ENCODE measurements around the gene EXOG.

EXOG gene

DNA sequence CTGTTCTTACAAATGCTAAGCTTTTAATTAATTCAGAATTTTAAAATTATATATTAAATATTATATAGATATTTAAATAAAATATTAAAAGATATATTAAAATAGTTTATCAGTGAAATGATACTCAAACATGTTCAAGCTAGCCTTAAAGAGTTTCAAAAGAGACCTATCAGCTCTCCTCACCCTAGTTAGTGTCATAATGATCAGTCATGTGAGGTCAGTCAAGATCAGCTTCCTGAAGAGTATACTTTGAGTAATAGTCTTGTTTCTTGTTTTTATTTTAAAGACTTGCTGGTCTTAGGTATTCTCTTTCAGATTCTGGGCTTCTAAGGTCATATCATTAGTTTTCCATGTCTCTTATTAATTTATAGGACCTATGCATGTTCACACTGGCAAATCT is 14.5 kb downstream of the EXOG start:
- DNase-seq (ENCODE audit: low read depth): no peak

DNA sequence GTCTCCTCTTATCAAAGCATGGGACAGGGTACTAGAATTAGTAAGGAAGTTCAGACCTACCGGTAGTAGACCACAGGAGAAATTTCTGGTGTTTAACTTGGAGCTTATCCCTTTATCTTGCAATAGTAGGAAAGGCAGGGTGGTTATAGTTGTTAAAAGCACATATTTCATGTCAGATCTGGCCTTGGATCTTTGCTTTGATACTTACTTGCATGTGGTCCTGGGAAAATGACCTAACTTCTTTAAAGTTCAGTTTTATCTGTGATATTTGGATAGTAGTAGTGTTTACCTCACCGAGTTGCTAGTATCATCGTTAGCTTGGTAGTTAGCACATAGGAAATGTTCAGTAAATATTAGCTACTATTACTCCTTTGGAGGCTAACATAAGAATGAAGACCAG is 15.4 kb downstream of the EXOG start:
- no peak for DNase-seq (ENCODE audit: low read depth)

DNA sequence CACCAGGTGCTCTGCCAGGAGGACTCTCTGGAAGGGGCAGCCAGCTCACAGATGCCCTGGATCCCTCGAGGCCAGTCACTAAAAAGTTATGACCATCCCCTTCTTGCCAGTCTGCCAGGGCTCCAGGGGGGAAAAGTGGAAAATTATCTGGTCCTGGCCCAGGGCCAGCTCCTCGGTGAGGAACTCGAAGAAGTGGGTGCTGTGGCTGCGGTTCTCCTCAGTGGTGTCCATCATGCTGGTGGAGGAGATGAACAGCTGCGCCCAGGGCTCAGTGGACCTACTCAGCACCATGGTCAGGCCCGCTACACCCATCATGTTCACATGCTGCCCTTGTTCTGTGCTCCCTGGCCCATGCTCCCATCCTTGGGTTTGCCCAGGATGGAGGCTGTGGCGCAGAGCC is 19.2 kb downstream of the EXOG start:
- DNase-seq (ENCODE audit: low read depth): no peak

DNA sequence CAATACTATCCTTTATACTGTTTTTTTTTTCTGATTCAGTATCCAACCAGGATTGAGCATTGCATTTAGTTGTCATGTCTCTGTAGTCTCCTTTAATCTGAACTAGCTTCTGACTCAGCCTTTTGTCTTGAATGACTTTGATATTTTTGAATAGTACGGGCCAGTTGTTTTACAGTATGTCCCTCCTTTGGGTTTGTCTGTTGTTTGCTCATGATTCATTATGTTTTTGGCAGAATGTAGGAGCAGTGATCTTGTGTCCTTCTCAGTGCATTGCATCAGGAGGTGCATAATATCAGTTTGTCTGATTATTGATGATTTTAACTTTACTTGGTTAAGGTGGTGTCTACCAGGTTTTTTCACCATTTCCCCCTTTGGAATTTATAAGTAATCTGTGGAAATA is 20.5 kb downstream of the EXOG start:
- no peak for DNase-seq (ENCODE audit: low read depth)

DNA sequence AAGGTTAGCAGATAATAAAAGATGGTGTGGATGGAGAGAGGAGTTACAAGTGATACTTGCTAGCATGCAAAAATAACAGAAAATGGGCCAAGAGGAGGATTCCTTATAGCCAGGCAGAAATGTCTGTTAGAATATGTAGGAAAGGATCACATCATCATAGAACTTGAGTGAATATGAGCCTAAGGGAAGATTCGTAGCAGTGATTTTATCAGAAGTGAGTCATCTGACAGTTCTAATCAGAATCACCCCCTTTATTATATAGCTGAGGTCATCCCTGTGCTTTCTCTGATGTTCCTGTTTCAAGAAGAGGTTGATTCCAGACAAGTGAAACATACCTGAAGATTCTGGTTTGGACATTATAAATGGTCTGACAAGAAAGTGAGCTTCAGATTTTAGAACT is 22.9 kb downstream of the EXOG start:
- no peak for DNase-seq (ENCODE audit: low read depth)

DNA sequence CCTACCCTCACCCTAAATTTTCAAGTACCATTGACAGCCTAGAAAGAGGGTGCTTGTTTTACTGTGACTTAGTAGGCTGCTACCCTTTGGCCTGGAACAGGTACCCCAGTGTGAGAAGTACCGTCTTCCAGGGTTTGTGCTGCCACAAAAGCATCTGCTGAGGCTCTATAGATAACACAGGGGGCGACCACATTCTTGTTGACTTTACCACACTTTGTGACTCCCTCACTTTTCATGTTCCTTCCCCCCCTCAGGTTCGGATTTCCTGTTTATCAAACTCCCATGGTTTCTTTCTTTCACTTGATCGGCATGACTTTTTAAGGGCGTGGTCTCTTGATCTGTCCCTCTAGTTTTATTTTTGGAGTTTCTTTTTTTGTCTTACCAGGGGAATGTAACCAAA is 23.5 kb downstream of the EXOG start:
- no peak for DNase-seq (ENCODE audit: low read depth)

DNA sequence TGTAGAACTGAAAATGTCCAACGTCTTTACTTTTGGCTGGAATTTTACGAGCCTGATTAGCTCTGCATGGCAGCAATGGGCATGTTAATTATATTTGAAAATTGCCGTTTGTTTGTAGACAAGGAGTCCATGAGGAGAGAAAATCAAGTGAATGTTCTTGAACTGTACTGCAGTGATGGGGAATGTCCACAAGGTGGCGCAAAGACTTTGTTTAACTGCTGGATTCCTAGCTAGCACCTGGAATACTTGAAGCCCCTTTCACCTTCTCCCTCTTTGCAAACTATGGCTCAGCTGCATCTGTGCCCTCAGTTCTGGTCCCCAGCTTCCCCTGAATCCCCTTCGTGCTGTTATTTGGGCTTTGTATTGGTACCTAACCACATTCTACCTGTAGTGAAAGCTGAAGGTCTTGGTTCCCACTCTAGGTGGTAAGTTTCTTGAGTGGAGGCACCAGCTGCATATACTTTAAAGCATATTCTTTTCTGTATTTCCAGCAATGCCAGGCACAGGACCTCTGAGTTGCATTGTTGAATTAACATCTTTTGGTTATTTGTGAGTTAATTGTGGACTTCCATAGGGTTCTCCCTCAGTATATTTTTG is 25.3 kb downstream of the EXOG start:
- peak; percentile 51 for DNase-seq (ENCODE audit: low read depth)

DNA sequence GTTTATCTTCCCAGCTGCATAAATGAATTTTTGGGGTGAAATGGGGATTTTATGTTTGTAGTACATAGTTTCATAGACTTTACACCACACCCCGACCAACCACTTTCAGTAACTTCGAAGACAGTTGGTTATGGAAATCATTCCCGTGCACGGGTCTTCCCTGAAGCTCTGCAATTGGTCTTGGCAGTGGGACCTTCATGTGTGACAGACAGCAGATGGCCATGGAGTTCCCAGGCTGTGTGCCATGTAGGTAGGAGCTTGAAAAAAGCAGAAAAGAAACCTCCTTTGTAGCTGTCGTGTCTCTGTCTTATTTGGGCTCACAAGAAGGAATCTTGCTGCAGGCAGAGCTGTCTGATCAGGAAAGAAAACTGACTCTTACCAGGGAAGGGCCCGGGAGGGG is 25.9 kb downstream of the EXOG start:
- DNase-seq (ENCODE audit: low read depth): no peak

DNA sequence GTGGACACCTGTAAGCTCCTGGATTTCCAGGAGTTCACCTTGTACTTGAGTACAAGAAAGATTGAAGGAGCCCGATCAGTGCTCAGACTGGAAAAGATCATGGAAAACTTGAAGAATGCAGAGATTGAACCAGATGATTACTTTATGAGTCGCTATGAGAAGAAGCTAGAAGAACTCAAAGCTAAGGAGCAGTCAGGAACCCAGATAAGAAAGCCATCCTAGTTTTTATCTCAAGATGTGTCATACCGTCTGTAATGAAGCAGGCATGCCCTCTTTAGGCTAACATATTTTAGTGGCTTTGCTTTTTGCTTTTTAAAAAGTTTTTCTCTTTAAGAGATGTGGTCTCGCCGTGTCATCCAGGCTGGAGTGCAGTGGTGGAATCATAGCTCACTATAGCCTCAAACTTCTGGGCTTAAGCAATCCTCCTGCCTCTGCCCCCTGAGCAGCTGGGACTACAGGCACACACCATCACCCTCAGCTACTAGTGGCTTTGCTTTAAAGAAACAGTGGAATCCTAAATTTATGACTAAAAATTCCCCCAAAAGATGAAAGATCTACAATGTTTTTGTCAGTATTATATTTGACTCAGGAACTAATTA is 28.1 kb downstream of the EXOG start:
- no peak for DNase-seq (ENCODE audit: low read depth)

DNA sequence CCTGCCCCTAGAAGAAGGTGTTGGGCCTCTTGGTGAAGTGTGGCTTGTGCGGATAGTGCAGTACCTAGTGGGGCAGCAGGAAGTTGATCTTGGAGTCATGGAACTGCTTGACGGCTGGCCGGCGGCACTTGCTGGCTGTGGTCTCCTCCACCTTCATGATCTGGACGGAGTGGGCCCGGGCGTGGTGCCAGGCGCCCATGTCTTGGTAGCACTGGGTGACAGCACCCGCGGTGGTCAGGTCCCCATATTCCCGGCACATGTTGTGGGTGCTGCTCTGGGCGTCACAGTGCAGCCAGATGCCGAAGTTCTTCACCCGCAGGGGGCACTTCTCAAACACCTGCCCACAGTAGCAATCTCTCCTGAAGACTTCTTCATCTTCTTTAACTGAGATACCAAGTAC is 30.7 kb downstream of the EXOG start:
- no peak for DNase-seq (ENCODE audit: low read depth)

DNA sequence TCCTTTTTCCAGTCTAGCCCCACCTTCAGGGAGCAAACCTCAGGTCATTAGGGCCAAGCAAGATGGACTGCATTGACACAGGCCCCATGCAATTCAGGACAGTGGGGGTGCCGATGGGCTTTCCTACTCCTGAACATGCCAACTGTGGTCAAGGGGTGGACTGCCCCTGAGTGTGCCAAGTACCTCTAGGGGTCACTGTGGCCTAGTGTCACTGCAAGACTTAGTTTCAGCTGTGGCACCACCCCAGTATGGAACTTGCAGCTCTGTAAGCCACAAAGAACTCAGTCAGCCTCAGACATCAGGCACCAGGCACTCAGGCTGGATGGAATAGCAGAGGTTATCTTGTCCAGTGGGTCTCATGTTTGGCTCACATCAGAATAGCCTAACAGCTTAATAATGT is 32.3 kb downstream of the EXOG start:
- DNase-seq (ENCODE audit: low read depth): no peak

DNA sequence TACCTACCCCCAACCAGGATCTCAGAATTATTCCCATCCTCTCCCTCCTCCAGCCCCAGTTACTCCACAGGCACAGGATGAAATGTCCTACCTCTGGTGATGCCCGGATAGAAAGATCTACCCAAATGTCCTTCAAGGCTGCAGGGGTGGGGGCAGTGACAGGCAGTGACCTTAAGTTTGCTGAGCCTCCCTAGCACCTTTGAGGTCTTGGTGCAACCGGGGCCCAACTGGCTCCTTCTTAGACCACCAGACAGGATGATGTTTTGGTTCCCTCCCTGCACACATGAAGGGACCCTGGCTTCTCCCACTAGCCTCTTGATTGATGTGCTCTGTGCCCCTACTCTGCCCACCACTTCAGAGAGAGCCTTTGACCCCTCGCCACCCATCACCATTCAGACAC is 36.4 kb downstream of the EXOG start:
- no peak for DNase-seq (ENCODE audit: low read depth)

DNA sequence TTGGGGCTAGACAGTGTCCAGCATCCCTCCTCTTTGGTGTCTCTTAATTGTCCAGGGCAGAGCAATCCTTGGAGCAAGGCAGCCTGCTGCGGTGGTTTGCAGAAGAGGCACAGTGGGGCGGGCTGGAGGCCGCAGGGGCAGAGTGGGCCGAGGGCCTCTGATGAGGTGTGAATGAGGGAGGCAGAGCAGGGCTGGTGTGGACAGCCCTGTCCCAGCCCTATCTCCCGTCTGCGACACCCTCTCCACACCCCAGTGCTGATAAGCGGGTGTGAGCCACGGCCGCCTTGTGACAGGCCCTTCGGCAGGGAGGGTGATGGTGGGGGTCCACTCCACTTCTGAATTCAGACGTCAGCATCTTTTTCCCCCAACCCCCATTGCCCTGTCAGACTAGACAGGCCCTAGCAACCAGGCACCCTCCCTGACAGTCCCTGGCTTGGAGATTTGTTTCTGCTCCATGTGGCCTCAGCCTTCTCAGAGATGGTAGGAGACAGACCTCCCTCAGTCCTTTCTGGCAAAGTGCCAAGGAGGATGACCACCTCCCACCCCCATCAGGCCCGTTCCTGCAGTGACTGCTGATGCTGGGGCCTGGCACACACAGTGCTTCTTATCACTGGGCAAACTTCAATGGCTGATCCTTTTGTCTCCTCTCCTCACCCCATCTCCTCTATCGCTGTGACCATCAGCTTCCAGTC is 37.3 kb downstream of the EXOG start:
- no peak for DNase-seq (ENCODE audit: low read depth)

DNA sequence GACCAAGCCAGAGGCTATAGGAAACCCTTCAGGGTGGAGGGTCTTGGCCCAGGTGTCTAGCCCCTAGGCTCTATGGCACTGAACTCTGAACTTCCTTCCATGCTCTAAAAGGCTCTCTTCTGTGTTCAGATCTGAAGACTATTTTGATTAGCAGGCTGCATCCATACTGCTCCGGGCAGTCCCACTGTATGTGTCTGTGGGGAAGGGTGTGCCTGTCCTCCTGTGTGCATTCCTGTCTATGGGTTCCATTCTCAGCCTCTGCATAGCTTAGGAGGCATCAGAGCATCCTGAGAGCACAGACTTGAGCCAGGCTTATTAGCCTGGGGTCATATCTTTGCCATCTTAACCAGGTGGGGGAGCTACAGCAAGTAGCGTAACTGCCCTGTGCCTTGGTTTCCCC is 38.0 kb downstream of the EXOG start:
- DNase-seq (ENCODE audit: low read depth): no peak

DNA sequence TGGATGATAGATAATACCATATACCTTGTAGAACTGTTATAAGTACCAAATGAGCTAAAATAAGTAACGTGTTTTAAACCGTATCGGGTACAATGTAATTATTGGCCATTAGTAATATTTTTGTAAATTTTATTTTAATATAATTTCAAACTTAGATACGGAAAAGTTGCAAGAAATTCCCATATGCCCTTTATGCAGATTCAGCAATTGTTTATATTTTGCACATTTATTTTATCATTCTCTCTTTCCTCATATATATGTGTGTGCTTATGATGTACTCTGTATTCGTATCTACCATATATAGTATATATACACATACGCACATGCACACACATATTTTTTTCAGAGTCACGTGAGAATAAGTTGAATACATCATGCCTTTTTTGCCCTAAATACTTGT is 38.5 kb downstream of the EXOG start:
- DNase-seq (ENCODE audit: low read depth): no peak

DNA sequence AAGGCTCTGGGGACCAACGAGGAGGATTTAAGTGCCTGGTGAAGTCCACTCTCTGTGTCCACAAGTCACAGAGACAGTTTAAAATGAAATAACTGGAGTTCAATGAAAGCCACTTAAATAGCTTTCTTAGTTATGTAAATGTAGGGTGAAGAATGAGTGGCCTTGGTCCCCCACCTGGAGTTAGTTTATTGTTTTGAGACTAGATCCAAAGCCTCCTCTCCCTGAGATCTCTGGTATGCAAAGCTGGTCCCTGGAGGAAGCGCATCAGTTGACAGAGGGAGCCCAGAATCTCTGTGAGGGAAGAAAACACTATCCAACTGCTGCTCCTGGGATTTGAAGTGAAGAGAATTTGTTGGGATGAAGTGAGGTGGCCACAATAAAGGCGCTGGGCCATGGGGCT is 40.5 kb downstream of the EXOG start:
- DNase-seq (ENCODE audit: low read depth): no peak

DNA sequence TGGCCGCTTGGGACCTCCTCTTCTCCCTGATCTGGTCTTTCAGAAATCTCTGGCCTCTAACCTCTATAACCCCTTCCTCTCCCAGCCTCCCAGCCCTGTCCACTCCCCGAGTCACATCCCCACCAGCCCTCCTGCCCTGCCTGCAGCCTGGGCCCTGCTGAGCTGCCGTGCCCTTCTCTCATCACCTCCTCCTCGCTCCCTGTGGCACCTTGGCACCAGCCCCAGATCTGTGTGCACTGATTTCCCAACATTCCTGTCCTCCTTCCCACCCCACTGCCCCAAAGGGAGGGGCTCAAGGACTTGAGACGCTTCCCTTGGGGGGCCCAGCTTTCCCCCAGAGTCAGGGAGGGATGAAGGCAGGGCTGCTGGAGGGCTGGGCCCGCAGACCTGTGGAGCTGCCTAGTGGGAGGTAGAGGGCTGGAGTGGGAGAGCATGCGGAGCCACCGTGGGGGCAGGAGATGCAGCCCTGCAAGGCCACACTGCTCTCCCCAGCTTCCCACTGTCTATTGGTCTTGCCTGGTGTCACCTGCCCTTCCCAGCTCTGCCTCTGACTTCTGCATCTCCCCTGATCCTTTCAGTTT is 42.7 kb downstream of the EXOG start:
- no peak for DNase-seq (ENCODE audit: low read depth)

DNA sequence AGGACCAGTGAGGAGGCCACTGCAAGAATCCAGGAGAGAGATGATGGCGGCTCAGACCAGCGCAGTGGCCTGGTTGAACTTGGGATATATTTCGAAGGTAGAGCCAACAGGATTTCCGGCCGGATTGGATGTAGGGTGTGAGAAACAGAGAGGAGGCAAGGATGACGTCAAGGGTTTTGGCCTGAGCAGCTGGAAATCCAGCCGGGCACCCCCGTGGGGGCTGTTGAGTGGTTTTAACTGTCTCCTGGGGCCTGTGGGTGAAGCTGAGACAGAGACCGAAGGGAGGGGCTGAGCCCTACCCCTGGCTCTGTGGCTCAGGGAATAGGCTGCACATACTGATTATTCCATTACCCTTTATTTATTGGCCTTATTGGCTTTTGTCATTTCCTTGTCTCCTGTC is 45.7 kb downstream of the EXOG start:
- no peak for DNase-seq (ENCODE audit: low read depth)

DNA sequence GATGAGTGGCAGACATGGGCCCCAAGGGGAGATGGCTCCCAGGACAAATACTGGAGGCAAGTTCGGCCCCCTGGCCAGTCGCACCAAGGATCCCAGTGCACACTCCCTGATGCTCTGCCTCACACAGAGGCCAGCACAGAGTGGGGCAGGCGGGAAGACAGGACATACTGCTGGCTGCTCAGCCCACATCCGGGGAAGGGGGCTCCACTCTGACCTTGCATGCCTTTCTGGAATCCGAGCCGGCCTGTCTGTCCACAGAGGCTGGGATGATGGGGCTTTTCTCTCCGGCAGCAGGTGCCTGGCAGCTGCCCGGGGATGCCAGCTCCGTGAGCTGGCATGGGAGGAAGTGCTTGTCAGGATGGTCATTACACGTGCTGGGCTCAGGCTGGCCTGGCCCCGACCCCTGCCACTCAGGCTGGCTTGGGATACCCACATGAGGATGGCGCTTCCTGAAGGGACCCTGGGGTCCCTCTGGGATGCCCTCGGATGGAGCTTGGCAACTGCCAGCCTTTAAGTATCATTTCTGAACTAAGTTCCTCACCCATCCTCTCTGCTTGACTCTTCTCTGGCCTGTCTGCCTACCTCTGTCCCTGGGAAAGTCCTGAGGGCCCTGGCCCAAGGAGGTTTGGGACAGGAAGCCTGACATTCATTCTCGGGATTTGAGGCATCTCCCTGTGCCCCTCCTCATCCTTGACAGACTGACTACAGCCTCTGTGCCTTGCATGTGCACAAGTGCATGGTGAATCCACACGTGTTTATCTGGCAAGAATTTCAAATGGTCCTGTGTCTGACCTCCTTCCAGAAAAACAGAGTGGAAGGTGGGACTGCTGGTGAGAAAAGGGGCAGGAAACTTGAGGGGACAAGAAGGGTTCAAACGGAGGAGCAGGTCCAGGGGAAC is 46.5 kb downstream of the EXOG start:
- no peak for DNase-seq (ENCODE audit: low read depth)

DNA sequence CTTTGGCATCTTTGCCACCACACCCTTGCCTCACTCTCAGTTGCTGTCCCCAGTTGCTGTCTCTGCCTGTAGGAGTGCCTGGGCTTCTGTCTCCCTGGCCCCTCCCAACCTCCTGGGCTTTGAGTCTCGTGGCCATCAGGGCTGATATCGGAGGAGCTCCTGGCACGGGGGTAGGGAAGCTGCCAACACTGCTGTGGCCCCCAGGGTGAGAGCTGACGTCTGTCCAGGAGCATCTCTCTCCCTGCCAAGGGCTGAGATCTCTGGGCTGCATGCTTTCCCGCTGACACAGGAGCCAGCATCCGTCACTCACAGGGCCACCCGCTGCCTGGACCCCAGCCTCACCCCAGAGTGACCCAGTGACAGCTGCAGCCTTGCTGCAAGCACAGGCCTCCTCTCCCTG is 47.4 kb downstream of the EXOG start:
- DNase-seq (ENCODE audit: low read depth): no peak

DNA sequence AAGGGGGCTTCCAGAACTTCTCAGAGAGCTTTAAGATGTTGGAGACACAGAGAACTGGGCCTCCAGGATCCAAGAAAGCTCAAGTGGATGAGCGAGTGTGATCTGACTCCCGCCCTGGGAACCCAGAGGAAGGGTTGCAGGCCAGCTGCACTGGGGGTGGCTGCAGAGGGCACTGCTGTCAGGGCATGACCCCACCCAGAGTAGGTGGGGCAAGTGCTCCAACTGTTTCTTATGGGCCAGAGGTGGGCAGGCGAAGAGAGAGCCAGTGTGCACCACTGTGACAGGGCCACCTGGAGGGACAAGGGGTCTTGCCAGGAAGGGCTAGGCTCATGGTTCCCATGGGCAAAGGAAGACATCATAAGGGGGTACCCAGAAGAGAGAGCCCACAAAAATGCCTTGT is 48.8 kb downstream of the EXOG start:
- no peak for DNase-seq (ENCODE audit: low read depth)

DNA sequence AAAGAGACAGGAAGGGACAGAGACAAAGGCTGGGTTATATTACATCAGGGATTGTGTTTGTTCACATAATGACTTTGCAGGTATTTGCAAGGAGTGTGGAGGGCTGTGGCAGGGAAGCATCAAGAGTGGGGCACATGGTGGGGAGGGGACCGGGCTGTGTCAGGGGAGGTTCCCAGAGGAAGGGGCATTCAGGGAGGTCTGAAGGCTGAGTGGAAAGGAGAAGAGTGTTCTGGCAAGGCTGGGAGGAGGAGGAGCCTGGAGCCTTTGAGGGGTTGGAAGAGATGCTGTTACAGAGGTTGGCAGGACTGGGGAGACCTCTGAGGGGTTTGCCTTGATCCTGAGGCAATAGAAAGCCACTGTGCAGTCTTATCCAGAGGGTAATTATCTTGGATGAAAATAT is 49.4 kb downstream of the EXOG start:
- no peak for DNase-seq (ENCODE audit: low read depth)

DNA sequence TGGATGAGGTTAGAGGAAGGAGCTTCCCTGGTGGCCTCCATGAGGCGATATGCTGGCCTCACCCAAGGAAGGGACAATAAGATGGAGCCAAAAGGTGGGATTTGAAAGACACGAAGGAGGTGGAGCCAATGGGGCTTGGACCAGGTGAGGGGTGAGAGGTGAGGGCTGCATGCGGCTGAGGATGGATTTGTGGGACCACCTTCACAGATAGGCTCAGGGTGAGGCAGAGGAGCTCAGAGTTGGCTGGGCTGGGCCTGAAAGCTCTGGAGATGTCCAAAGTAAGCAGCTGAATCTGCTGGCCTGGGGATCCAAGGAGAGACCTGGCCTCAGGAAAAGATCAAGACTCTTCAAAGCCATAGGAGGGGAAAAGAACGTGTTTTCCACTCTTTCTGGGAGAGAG is 49.8 kb downstream of the EXOG start:
- DNase-seq (ENCODE audit: low read depth): no peak

All from activated T-cell treated with anti-CD3 and anti-CD28 coated beads for 1 hour (primary cell).